ENCODE results near the gene TYK2.
"Not testable (repeated sequence)": the region's sequence is repeated elsewhere in the genome, so short reads cannot be mapped to it uniquely, and the experiment has no call there.

TYK2 gene

GRCh38 chr19:10343495-10343894, 36.9 kb downstream of the TYK2 start:
- DNase-seq: no peak
- in situ Hi-C loops (cut with HindIII; ENCODE audit: low pct_ligation_motif_present, low pct_unique_long_range_greater_than_20kb, low sequenced_read_pairs): no loop called here

GRCh38 chr19:10339977-10340376, 40.4 kb downstream of the TYK2 start:
- in situ Hi-C loops (cut with HindIII; ENCODE audit: low pct_ligation_motif_present, low pct_unique_long_range_greater_than_20kb, low sequenced_read_pairs): no loop called here

GRCh38 chr19:10339380-10339960, 40.9 kb downstream of the TYK2 start, which contains the start of gene ICAM3:
Gene ICAM3 (minus strand): TSS chr19:10339624. CDS start chr19:10339614, 10 bp downstream.
- no peak for DNase-seq
- in situ Hi-C loops (cut with HindIII; ENCODE audit: low pct_ligation_motif_present, low pct_unique_long_range_greater_than_20kb, low sequenced_read_pairs): no loop called here

More at GRCh38 chr19:10339977-10340376, 40.4 kb downstream of the TYK2 start:
- no peak for DNase-seq

GRCh38 chr19:10338940-10339339, 41.4 kb downstream of the TYK2 start:
- in situ Hi-C loops (cut with HindIII; ENCODE audit: low pct_ligation_motif_present, low pct_unique_long_range_greater_than_20kb, low sequenced_read_pairs): no loop called here
- no peak for DNase-seq

- DNase-seq; in situ Hi-C loops (cut with HindIII; ENCODE audit: low pct_ligation_motif_present, low pct_unique_long_range_greater_than_20kb, low sequenced_read_pairs): not testable (repeated sequence)
Measured at GRCh38 chr19:10336725-10337124, 43.6 kb downstream of the TYK2 start.

- in situ Hi-C loops (cut with HindIII; ENCODE audit: low pct_ligation_motif_present, low pct_unique_long_range_greater_than_20kb, low sequenced_read_pairs): no loop called here
- no peak for DNase-seq
Measured at GRCh38 chr19:10335352-10335985, 44.9 kb downstream of the TYK2 start.

- DNase-seq: peak; percentile 96
- in situ Hi-C loops (cut with HindIII; ENCODE audit: low pct_ligation_motif_present, low pct_unique_long_range_greater_than_20kb, low sequenced_read_pairs): no loop called here
Measured at GRCh38 chr19:10334588-10335351, 45.6 kb downstream of the TYK2 start.

GRCh38 chr19:10333758-10334587, 46.4 kb downstream of the TYK2 start:
- DNase-seq: peak; percentile 3
- in situ Hi-C loops (cut with HindIII; ENCODE audit: low pct_ligation_motif_present, low pct_unique_long_range_greater_than_20kb, low sequenced_read_pairs): no loop called here

GRCh38 chr19:10332965-10333757, 47.2 kb downstream of the TYK2 start, which contains the start of gene RAVER1:
Gene RAVER1 (minus strand): TSS chr19:10333529. CDS start chr19:10333507, 22 bp downstream.
- DNase-seq: peak; percentile 94
- in situ Hi-C loops (cut with HindIII; ENCODE audit: low pct_ligation_motif_present, low pct_unique_long_range_greater_than_20kb, low sequenced_read_pairs): no loop called here

- in situ Hi-C loops (cut with HindIII; ENCODE audit: low pct_ligation_motif_present, low pct_unique_long_range_greater_than_20kb, low sequenced_read_pairs): no loop called here
- no peak for DNase-seq
Measured at GRCh38 chr19:10332158-10332964, 48.0 kb downstream of the TYK2 start.

GRCh38 chr19:10329555-10329954, 50.8 kb downstream of the TYK2 start:
- in situ Hi-C loops (cut with HindIII; ENCODE audit: low pct_ligation_motif_present, low pct_unique_long_range_greater_than_20kb, low sequenced_read_pairs): no loop called here
- DNase-seq: no peak

- DNase-seq: no peak
- in situ Hi-C loops (cut with HindIII; ENCODE audit: low pct_ligation_motif_present, low pct_unique_long_range_greater_than_20kb, low sequenced_read_pairs): no loop called here
Measured at GRCh38 chr19:10328558-10329429, 51.6 kb downstream of the TYK2 start.

- in situ Hi-C loops (cut with HindIII; ENCODE audit: low pct_ligation_motif_present, low pct_unique_long_range_greater_than_20kb, low sequenced_read_pairs): no loop called here
Measured at GRCh38 chr19:10327793-10328192, 52.6 kb downstream of the TYK2 start.

GRCh38 chr19:10325732-10326131, 54.6 kb downstream of the TYK2 start:
- no peak for DNase-seq
- in situ Hi-C loops (cut with HindIII; ENCODE audit: low pct_ligation_motif_present, low pct_unique_long_range_greater_than_20kb, low sequenced_read_pairs): no loop called here

More at GRCh38 chr19:10327793-10328192, 52.6 kb downstream of the TYK2 start:
- no peak for DNase-seq

- DNase-seq: no peak
- in situ Hi-C loops (cut with HindIII; ENCODE audit: low pct_ligation_motif_present, low pct_unique_long_range_greater_than_20kb, low sequenced_read_pairs): no loop called here
Measured at GRCh38 chr19:10321874-10322835, 58.2 kb downstream of the TYK2 start.

Data from ACHN (cell line).